Neuronal stem cell (in vitro differentiated cells): ENCODE results near the gene FADS1.

Source experiments
- DNase-seq: peaks from one replicate; pipeline ENCODE4 v3.0.0-alpha.2; 2013; ENCODE audit warnings: low spot score
- H2AFZ ChIP-seq: one replicate; pipeline ENCODE4 v1.6.1; 2013; ENCODE audit warnings: mild to moderate bottlenecking, low read length, inconsistent platforms
- H2AK5ac ChIP-seq: 2 replicates; pipeline ENCODE4 v1.6.1; 2013; ENCODE audit warnings: low read depth, mild to moderate bottlenecking, inconsistent platforms, low read length, moderate library complexity, mixed read lengths
- H2BK120ac ChIP-seq: 2 replicates; pipeline ENCODE4 v1.6.1; 2013; ENCODE audit warnings: low read depth, mild to moderate bottlenecking, inconsistent platforms, low read length, moderate library complexity, mixed read lengths
- H2BK12ac ChIP-seq: one replicate; pipeline ENCODE4 v1.6.1; 2013; ENCODE audit warnings: low read length, inconsistent platforms
- H2BK15ac ChIP-seq: 2 replicates; pipeline ENCODE4 v1.6.1; 2013; ENCODE audit warnings: mild to moderate bottlenecking, low read length, inconsistent platforms, mixed read lengths
- H2BK5ac ChIP-seq: one replicate; pipeline ENCODE4 v1.6.1; 2013; ENCODE audit warnings: inconsistent platforms, mild to moderate bottlenecking, low read length, moderate library complexity
- H3K14ac ChIP-seq: one replicate; pipeline ENCODE4 v1.6.1; 2013; ENCODE audit warnings: low read length, inconsistent platforms
- H3K18ac ChIP-seq: 2 replicates; pipeline ENCODE4 v1.6.1; 2013; ENCODE audit warnings: low read length, inconsistent platforms
- H3K23ac ChIP-seq: 2 replicates; pipeline ENCODE4 v1.6.1; 2013; ENCODE audit warnings: low read depth, mild to moderate bottlenecking, mixed read lengths, low read length, inconsistent platforms; ENCODE audit not compliant: poor library complexity
- H3K27ac ChIP-seq: replicated peaks from 3 replicates; pipeline ENCODE4 v1.5.1; 2013; ENCODE audit warnings: low read length, inconsistent platforms
- H3K27me3 ChIP-seq, 3 experiments: 2 replicates each; pipeline ENCODE4 v1.6.1; 2013; ENCODE audit warnings: low read length in 3 of 3, mild to moderate bottlenecking in 2 of 3, inconsistent platforms in 1 of 3, low read depth in 1 of 3, mixed read lengths in 1 of 3, moderate library complexity in 1 of 3; ENCODE audit not compliant: control insufficient read depth in 3 of 3, insufficient read depth in 3 of 3
- H3K36me3 ChIP-seq, 2 donors: replicated peaks in 1 of 2; 2 replicates each; pipeline ENCODE4 v1.6.1; 2013; ENCODE audit warnings: low read length in 2 of 2; ENCODE audit not compliant: control insufficient read depth in 2 of 2, insufficient read depth in 2 of 2
- H3K4ac ChIP-seq: 2 replicates; pipeline ENCODE4 v1.6.1; 2013; ENCODE audit warnings: inconsistent platforms, mild to moderate bottlenecking, low read length, moderate library complexity
- H3K4me1 ChIP-seq, 2 donors: 1 replicate in 1 of 2; 2 replicates in 1 of 2; pipeline ENCODE4 v1.6.1; 2013; ENCODE audit warnings: low read length in 2 of 2, low read depth in 1 of 2; ENCODE audit not compliant: control insufficient read depth in 2 of 2, insufficient read depth in 1 of 2
- H3K4me2 ChIP-seq: one replicate; pipeline ENCODE4 v1.6.1; 2013; ENCODE audit warnings: mild to moderate bottlenecking, low read length, inconsistent platforms; ENCODE audit not compliant: insufficient read depth, poor library complexity, severe bottlenecking
- H3K4me3 ChIP-seq, 2 donors: 2 replicates each; pipeline ENCODE4 v1.5.1; 2013; ENCODE audit warnings: low read length in 2 of 2, mild to moderate bottlenecking in 2 of 2, inconsistent platforms in 1 of 2, moderate library complexity in 1 of 2
- H3K79me1 ChIP-seq: one replicate; pipeline ENCODE4 v1.6.1; 2013; ENCODE audit warnings: low read depth, mild to moderate bottlenecking, inconsistent platforms, low read length, moderate library complexity
- H3K9ac ChIP-seq: one replicate; pipeline ENCODE4 v1.6.1; 2013; ENCODE audit warnings: mild to moderate bottlenecking, low read depth, low read length, inconsistent platforms; ENCODE audit not compliant: poor library complexity
- H3K9me3 ChIP-seq, 2 donors: replicated peaks in 1 of 2; 2 replicates each; pipeline versions ENCODE3 to v1.6.1; 2013; ENCODE audit warnings: low read length in 2 of 2, mild to moderate bottlenecking in 2 of 2, inconsistent platforms in 1 of 2, low read depth in 1 of 2, mixed read lengths in 1 of 2, moderate library complexity in 1 of 2; ENCODE audit not compliant: control insufficient read depth in 2 of 2, insufficient read depth in 1 of 2
- H4K8ac ChIP-seq: one replicate; pipeline ENCODE4 v1.6.1; 2013; ENCODE audit warnings: low read depth, mild to moderate bottlenecking, inconsistent platforms, low read length, moderate library complexity
- H4K91ac ChIP-seq: one replicate; pipeline ENCODE4 v1.6.1; 2013; ENCODE audit warnings: low read length, low read depth, mild to moderate bottlenecking, inconsistent platforms; ENCODE audit not compliant: poor library complexity
- WGBS, 2 donors: extraction: QIAGEN DNeasy Blood & Tissue Kit; methylation state at CpG; one replicate each; pipeline ENCODE4 v1.1.7; 2013; ENCODE audit warnings: missing lambda C conversion rate in 2 of 2, mixed read lengths in 1 of 2; ENCODE audit not compliant: insufficient read length in 2 of 2, insufficient replicate concordance in 1 of 2; ENCODE audit errors: extremely low coverage in 2 of 2; 5-methylcytosine and 5-hydroxymethylcytosine counted together

The FADS1 gene

GRCh38 chr11:61771985-61772455, 44.8 kb downstream of the FADS1 start:
- Histone ChIP-seq H3K27me3 (no peaks in the 10 kb centered on the region), H3K9ac (peak overlapping the region; percentile 44), H2BK5ac (peak overlapping the region; percentile 93), H3K79me1 (peaks cover 3% of the 10 kb centered on the region), H3K4ac (peak overlapping the region; percentile 17), H3K18ac (peak overlapping the region; percentile 95), H2BK12ac (no peak overlapping the region), H3K23ac (peak overlapping the region; percentile 89), H3K36me3 (no peaks in the 10 kb centered on the region), H3K9me3 (no peaks in the 10 kb centered on the region), H2AFZ (peak overlapping the region; percentile 36), H2AK5ac (peak overlapping the region; percentile 82), H2BK120ac (peak overlapping the region; percentile 72), H3K4me2 (no peak overlapping the region), H3K4me1 (peaks cover 32% of the 10 kb centered on the region in 2 donors), H3K27ac (peak overlapping the region; percentile 45), H3K14ac (no peak overlapping the region), H4K8ac (no peak overlapping the region), H3K4me3 (no peak overlapping the region), H4K91ac (peak overlapping the region; percentile 89), H2BK15ac (peak overlapping the region; percentile 99)
- no peak for DNase-seq
- WGBS, 2 donors = no CpG with 5 or more reads among the region's 7 CpGs

GRCh38 chr11:61771195-61771894, 45.5 kb downstream of the FADS1 start:
- peak overlapping the region; percentile 99 for H2BK15ac ChIP-seq
- no peak overlapping the region for H2AFZ ChIP-seq
- peak overlapping the region; percentile 45 for H3K27ac ChIP-seq
- no peaks in the 10 kb centered on the region for H3K27me3 ChIP-seq
- DNase-seq = no peak
- no peaks in the 10 kb centered on the region for H3K9me3 ChIP-seq
- H2BK120ac ChIP-seq = peak overlapping the region; percentile 72
- H2BK12ac ChIP-seq = peak overlapping the region; percentile 94
- H2AK5ac ChIP-seq = peak overlapping the region; percentile 82
- no peak overlapping the region for H3K4me3 ChIP-seq
- H4K91ac ChIP-seq = peak overlapping the region; percentile 89
- H3K18ac ChIP-seq = peak overlapping the region; percentile 95
- H3K14ac ChIP-seq = peak overlapping the region; percentile 25
- H3K23ac ChIP-seq = peak overlapping the region; percentile 89
- peak overlapping the region; percentile 44 for H3K9ac ChIP-seq
- no CpG with 5 or more reads among the region's 15 CpGs for WGBS, 2 donors
- H3K4me1 ChIP-seq = peaks cover 32% of the 10 kb centered on the region in 2 donors
- H3K4ac ChIP-seq = no peak overlapping the region
- H3K4me2 ChIP-seq = no peak overlapping the region
- no peak overlapping the region for H4K8ac ChIP-seq
- H3K36me3 ChIP-seq = no peaks in the 10 kb centered on the region
- H3K79me1 ChIP-seq = peaks cover 3% of the 10 kb centered on the region
- H2BK5ac ChIP-seq = peak overlapping the region; percentile 93

- no CpG with 5 or more reads among the region's 20 CpGs for WGBS, 2 donors
- H2BK12ac ChIP-seq = peak overlapping the region; percentile 90
Measured at GRCh38 chr11:61769946-61770683, 46.7 kb downstream of the FADS1 start.

More at GRCh38 chr11:61769946-61770683, 46.7 kb downstream of the FADS1 start:
- no peak overlapping the region for H3K4me2 ChIP-seq
- H3K23ac ChIP-seq = no peak overlapping the region
- H3K4me3 ChIP-seq = no peak overlapping the region
- H3K4ac ChIP-seq = no peak overlapping the region
- H3K14ac ChIP-seq = no peak overlapping the region
- H3K27ac ChIP-seq = peak overlapping the region; percentile 22
- no peak overlapping the region for H4K91ac ChIP-seq
- peak overlapping the region; percentile 93 for H3K18ac ChIP-seq
- H2BK5ac ChIP-seq = no peak overlapping the region
- DNase-seq = no peak
- H3K9ac ChIP-seq = peak overlapping the region; percentile 60
- H4K8ac ChIP-seq = no peak overlapping the region
- no peak overlapping the region for H2BK120ac ChIP-seq
- no peaks in the 10 kb centered on the region for H3K27me3 ChIP-seq
- peak overlapping the region; percentile 98 for H2BK15ac ChIP-seq
- peaks cover 3% of the 10 kb centered on the region for H3K79me1 ChIP-seq
- H2AFZ ChIP-seq = no peak overlapping the region
- no peaks in the 10 kb centered on the region for H3K9me3 ChIP-seq
- H3K36me3 ChIP-seq = no peaks in the 10 kb centered on the region
- H2AK5ac ChIP-seq = peak overlapping the region; percentile 97
- H3K4me1 ChIP-seq = peaks cover 33 to 34% of the 10 kb centered on the region in 2 donors
